ENCODE measurements around the gene SPRR3.

Gene SPRR3

GRCh38 chr1:153001382-153001781 is at the start of gene SPRR3:
SPRR3 (plus strand) TSS chr1:153001749; CDS start chr1:153003021, 1,272 bp downstream.
- no peak for DNase-seq (ENCODE audit: low spot score)

- DNase-seq (ENCODE audit: low spot score), result no peak
Observed at GRCh38 chr1:152953761-152954160, 47.8 kb upstream of the SPRR3 start.

GRCh38 chr1:152954436-152954835 is 47.1 kb upstream of the SPRR3 start:
- DNase-seq (ENCODE audit: low spot score), result peak; percentile 22

GRCh38 chr1:152957561-152957960 is 44.0 kb upstream of the SPRR3 start:
- DNase-seq (ENCODE audit: low spot score), result no peak

- DNase-seq (ENCODE audit: low spot score), result no peak
Observed at GRCh38 chr1:152959273-152959672, 42.3 kb upstream of the SPRR3 start.

GRCh38 chr1:152959801-152960451 is 41.6 kb upstream of the SPRR3 start:
- no peak for DNase-seq (ENCODE audit: low spot score)

- DNase-seq (ENCODE audit: low spot score), result no peak
Observed at GRCh38 chr1:152960452-152961044, 41.0 kb upstream of the SPRR3 start.

- DNase-seq (ENCODE audit: low spot score), result no peak
Observed at GRCh38 chr1:152961226-152961891, 40.2 kb upstream of the SPRR3 start.

- DNase-seq (ENCODE audit: low spot score), result no peak
Observed at GRCh38 chr1:152962876-152963415, 38.6 kb upstream of the SPRR3 start.

- peak; percentile 37 for DNase-seq (ENCODE audit: low spot score)
Observed at GRCh38 chr1:152964536-152964935, 37.0 kb upstream of the SPRR3 start.

- DNase-seq (ENCODE audit: low spot score), result no peak
Observed at GRCh38 chr1:152965853-152966252, 35.7 kb upstream of the SPRR3 start.

- DNase-seq (ENCODE audit: low spot score), result no peak
Observed at GRCh38 chr1:152967201-152967600, 34.3 kb upstream of the SPRR3 start.

- DNase-seq (ENCODE audit: low spot score), result no peak
Observed at GRCh38 chr1:152968248-152968647, 33.3 kb upstream of the SPRR3 start.

GRCh38 chr1:152969036-152969435 is 32.5 kb upstream of the SPRR3 start:
- no peak for DNase-seq (ENCODE audit: low spot score)

- no peak for DNase-seq (ENCODE audit: low spot score)
Observed at GRCh38 chr1:152970495-152970894, 31.1 kb upstream of the SPRR3 start, which contains the start of gene SPRR4. SPRR4 (plus strand) TSS chr1:152970648; CDS start chr1:152971891, 1,243 bp downstream.

GRCh38 chr1:152972196-152972886 is 29.2 kb upstream of the SPRR3 start:
- no peak for DNase-seq (ENCODE audit: low spot score)

GRCh38 chr1:152976688-152977087 is 24.9 kb upstream of the SPRR3 start:
- no peak for DNase-seq (ENCODE audit: low spot score)

- DNase-seq (ENCODE audit: low spot score), result no peak
Observed at GRCh38 chr1:152977614-152978013, 23.9 kb upstream of the SPRR3 start.

GRCh38 chr1:152980676-152981075 is 20.9 kb upstream of the SPRR3 start:
- DNase-seq (ENCODE audit: low spot score), result no peak

- DNase-seq (ENCODE audit: low spot score), result no peak
Observed at GRCh38 chr1:152981146-152981871, 20.2 kb upstream of the SPRR3 start.

GRCh38 chr1:152982076-152982475 is 19.5 kb upstream of the SPRR3 start:
- no peak for DNase-seq (ENCODE audit: low spot score)

- no peak for DNase-seq (ENCODE audit: low spot score)
Observed at GRCh38 chr1:152983234-152983633, 18.3 kb upstream of the SPRR3 start.
